SK-N-SH (cell line): ENCODE results near the gene PHACTR4. TPM values are rescaled to one million over a fixed set of nuclear protein-coding genes. Genes with fewer than 3 reads are reported as not detected.
A peak's percentile ranks its signal among the peaks of the same experiment; 100 is the strongest.

Experiments
- CTCF ChIA-PET: fragments of 300-600, 350-600 bp; formaldehyde crosslinking; extraction: SDS; loops from one replicate; lab custom pipeline; 2021; lab: Yijun Ruan, JAX
- POLR2A ChIA-PET: fragments of 350-600 bp; sonication (Branson Sonifier 250); formaldehyde crosslinking; extraction: SDS; loops from one replicate; lab custom pipeline; 2020; ENCODE audit warnings: antibody characterized with exemption, inconsistent platforms; lab: Yijun Ruan, JAX
- DNase-seq: peaks from one replicate; pipeline ENCODE4 v3.0.0; 2012
- H2AFZ ChIP-seq: fragments of 200-600 bp; sonication (generic); 2 replicates; pipeline ENCODE4 v1.8.1; 2016; ENCODE audit warnings: antibody characterized with exemption, mild to moderate bottlenecking, low read depth
- H3F3A ChIP-seq: fragments of 200-600 bp; sonication (generic); replicated peaks from 2 replicates; pipeline ENCODE3; 2016; ENCODE audit warnings: antibody characterized with exemption, mild to moderate bottlenecking; ENCODE audit not compliant: insufficient read depth
- H3K27ac ChIP-seq, 2 experiments: fragments of 200-500 bp in 1 of 2; fragments of 200-600 bp in 1 of 2; sonication (Bioruptor generic) in 1 of 2; sonication (generic), shearing (Covaris generic) in 1 of 2; 2 replicates each; pipeline versions ENCODE4 v1.5.1 to v1.6.1; 2014 to 2016; ENCODE audit warnings: low read depth in 2 of 2, inconsistent platforms in 1 of 2, low read length in 1 of 2, mild to moderate bottlenecking in 1 of 2, mixed read lengths in 1 of 2
- H3K27me3 ChIP-seq: fragments of 200-600 bp; sonication (generic), shearing (Covaris generic); 2 replicates; pipeline ENCODE4 v1.6.1; 2016; ENCODE audit warnings: mixed run types; ENCODE audit not compliant: insufficient read depth
- H3K36me3 ChIP-seq, 2 experiments: fragments of 200-500 bp in 1 of 2; fragments of 200-600 bp in 1 of 2; sonication (Bioruptor generic) in 1 of 2; sonication (generic) in 1 of 2; replicated peaks in 1 of 2; 2 replicates each; pipeline versions ENCODE3 to v1.5.1; 2014 to 2016; ENCODE audit warnings: low read length in 1 of 2, mild to moderate bottlenecking in 1 of 2; ENCODE audit not compliant: insufficient read depth in 2 of 2, control insufficient read depth in 1 of 2
- H3K4me1 ChIP-seq, 2 experiments: fragments of 200-500 bp in 1 of 2; fragments of 200-600 bp in 1 of 2; sonication (Bioruptor generic) in 1 of 2; sonication (generic), shearing (Covaris generic) in 1 of 2; 2 replicates each; pipeline versions ENCODE4 v1.5.1 to v1.6.1; 2014 to 2016; ENCODE audit warnings: low read depth in 1 of 2, low read length in 1 of 2, mixed run types in 1 of 2; ENCODE audit not compliant: insufficient read depth in 2 of 2, control insufficient read depth in 1 of 2
- H3K4me2 ChIP-seq: fragments of 200-600 bp; sonication (generic), shearing (Covaris generic); 2 replicates; pipeline ENCODE4 v1.6.1; 2017; ENCODE audit warnings: mixed run types
- H3K4me3 ChIP-seq, 2 experiments: fragments of 200-500 bp in 1 of 2; fragments of 200-600 bp in 1 of 2; sonication (Bioruptor generic) in 1 of 2; sonication (generic), shearing (Covaris generic) in 1 of 2; 2 replicates each; pipeline versions ENCODE4 v1.5.1 to v1.8.1; 2014 to 2016; ENCODE audit warnings: low read depth in 2 of 2, inconsistent platforms in 1 of 2, low read length in 1 of 2, mild to moderate bottlenecking in 1 of 2, mixed read lengths in 1 of 2, moderate library complexity in 1 of 2
- H3K79me2 ChIP-seq: fragments of 200-600 bp; sonication (generic); 2 replicates; pipeline ENCODE4 v1.8.1; 2017; ENCODE audit warnings: mild to moderate bottlenecking; ENCODE audit not compliant: insufficient read depth
- H3K9ac ChIP-seq: fragments of 200-600 bp; sonication (generic); 2 replicates; pipeline ENCODE4 v1.6.1; 2017; ENCODE audit warnings: mixed run types
- H3K9me2 ChIP-seq: fragments of 200-600 bp; sonication (generic); 2 replicates; pipeline ENCODE4 v1.6.1; 2017; ENCODE audit warnings: mixed run types
- H3K9me3 ChIP-seq: fragments of 200-600 bp; sonication (generic); 2 replicates; pipeline ENCODE4 v1.6.1; 2017; ENCODE audit warnings: mixed run types, mild to moderate bottlenecking, moderate library complexity
- H4K20me1 ChIP-seq: fragments of 200-600 bp; sonication (generic); 2 replicates; pipeline ENCODE4 v1.6.1; 2017; ENCODE audit warnings: mild to moderate bottlenecking, mixed run types; ENCODE audit not compliant: insufficient read depth
- CHD2 ChIP-seq: fragments of 150-350 bp; IDR thresholded peaks from 2 replicates; pipeline ENCODE4 v1.6.1; 2018; ENCODE audit warnings: low read length; ENCODE audit not compliant: partially characterized antibody
- CTCF ChIP-seq: fragments of 200-600 bp; sonication (generic); IDR thresholded peaks from 2 replicates; pipeline ENCODE4 v1.6.1; 2017; ENCODE audit warnings: antibody characterized with exemption, mild to moderate bottlenecking, moderate library complexity
- ELF1 ChIP-seq: IDR thresholded peaks from 2 replicates; pipeline ENCODE4 v1.4.0; 2012
- EP300 ChIP-seq, 2 experiments: IDR thresholded peaks; 2 replicates each; pipeline versions ENCODE4 v1.4.0 to v1.6.1; 2012; ENCODE audit warnings: borderline replicate concordance in 1 of 2, low read depth in 1 of 2, low read length in 1 of 2
- FOSL2 ChIP-seq: IDR thresholded peaks from 2 replicates; pipeline ENCODE4 v1.4.0; 2012; ENCODE audit warnings: low read depth, mild to moderate bottlenecking, moderate library complexity, borderline replicate concordance
- FOXM1 ChIP-seq: IDR thresholded peaks from 2 replicates; pipeline ENCODE4 v1.4.0; 2012; ENCODE audit warnings: low read depth, mild to moderate bottlenecking
- GABPA ChIP-seq: IDR thresholded peaks from 2 replicates; pipeline ENCODE4 v1.4.0; 2012; ENCODE audit warnings: low read depth, mild to moderate bottlenecking
- GATA2 ChIP-seq: sonication (generic); formaldehyde crosslinking; IDR thresholded peaks from 2 replicates; pipeline ENCODE4 v1.5.0; 2020; ENCODE audit warnings: mild to moderate bottlenecking, missing genetic modification reagents
- JUND ChIP-seq: IDR thresholded peaks from 2 replicates; pipeline ENCODE4 v1.4.0; 2012
- MEF2A ChIP-seq: IDR thresholded peaks from 2 replicates; pipeline ENCODE4 v1.4.0; 2012; ENCODE audit warnings: low read depth, borderline replicate concordance
- MXI1 ChIP-seq: IDR thresholded peaks from 2 replicates; pipeline ENCODE4 v1.6.1; 2012; ENCODE audit warnings: mild to moderate bottlenecking, low read depth, low read length, improper control_type of control experiment
- NFIC ChIP-seq: IDR thresholded peaks from 2 replicates; pipeline ENCODE4 v1.4.0; 2012; ENCODE audit warnings: borderline replicate concordance
- NRF1 ChIP-seq: IDR thresholded peaks from 2 replicates; pipeline ENCODE4 v1.6.1; 2012; ENCODE audit warnings: low read depth, mild to moderate bottlenecking, low read length
- RAD21 ChIP-seq: IDR thresholded peaks from 2 replicates; pipeline ENCODE4 v1.6.1; 2012; ENCODE audit warnings: mild to moderate bottlenecking, low read length
- RCOR1 ChIP-seq: fragments of 150-350 bp; IDR thresholded peaks from 2 replicates; pipeline ENCODE4 v1.6.1; 2017; ENCODE audit warnings: antibody characterized with exemption, low read length
- RXRA ChIP-seq: IDR thresholded peaks from 2 replicates; pipeline ENCODE4 v1.4.0; 2012; ENCODE audit warnings: low read depth, mild to moderate bottlenecking, borderline replicate concordance
- SIN3A ChIP-seq: IDR thresholded peaks from 2 replicates; pipeline ENCODE4 v1.6.1; 2012; ENCODE audit warnings: low read depth, mild to moderate bottlenecking, low read length, moderate library complexity, borderline replicate concordance
- SMC3 ChIP-seq: IDR thresholded peaks from 2 replicates; pipeline ENCODE4 v1.6.1; 2012; ENCODE audit warnings: low read depth, low read length, improper control_type of control experiment
- TAF1 ChIP-seq: IDR thresholded peaks from 2 replicates; pipeline ENCODE4 v1.6.1; 2012; ENCODE audit warnings: low read depth, mild to moderate bottlenecking, low read length, moderate library complexity, borderline replicate concordance
- TEAD4 ChIP-seq: IDR thresholded peaks from 2 replicates; pipeline ENCODE4 v1.4.0; 2012; ENCODE audit warnings: mild to moderate bottlenecking, borderline replicate concordance; ENCODE audit not compliant: insufficient read depth
- USF1 ChIP-seq: IDR thresholded peaks from 2 replicates; pipeline ENCODE4 v1.4.0; 2012; ENCODE audit warnings: low read depth, borderline replicate concordance
- YY1 ChIP-seq: IDR thresholded peaks from 2 replicates; pipeline ENCODE4 v1.4.0; 2012; ENCODE audit warnings: low read depth, mild to moderate bottlenecking
- WGBS: methylation state at CpG from one replicate; pipeline ENCODE4 v1.1.6; 2017; ENCODE audit warnings: low lambda C conversion rate; 5-methylcytosine and 5-hydroxymethylcytosine counted together
- polyA plus RNA-seq, 3 experiments: library from polyadenylated mRNA; depleted of rRNA; stranded (reverse); fragments of >200 nt; gene quantifications; 2 replicates each; pipeline ENCODE4 v1.2.3, GENCODE V29; 2012
- TF ChIP-seq, protein P1 (sequence below): IDR thresholded peaks from 2 replicates; pipeline ENCODE4 v1.6.1; 2012; ENCODE audit warnings: mild to moderate bottlenecking, low read depth, low read length, moderate library complexity
- TF ChIP-seq, protein P2 (sequence below): fragments of 150-350 bp; IDR thresholded peaks from 2 replicates; pipeline ENCODE4 v1.6.1; 2016; ENCODE audit warnings: mild to moderate bottlenecking, low read depth, low read length
- TF ChIP-seq, protein P3 (sequence below): IDR thresholded peaks from 2 replicates; pipeline ENCODE4 v1.4.0; 2012; ENCODE audit warnings: low read depth

Gene PHACTR4
- 9.8 and 10.5 TPM in 2 replicates for polyA plus RNA-seq (2012; rRNA removed)
- polyA plus RNA-seq (2012; cell fraction: cytosol; rRNA removed): 11.8 and 14.9 TPM in 2 replicates
- 13.9 and 20.9 TPM in 2 replicates for polyA plus RNA-seq (2012; cell fraction: nucleus; rRNA removed)

- Histone ChIP-seq H3K9me3 (no peaks in the 10 kb centered on the region), H3K27me3 (no peaks in the 10 kb centered on the region), H3K36me3 (no peaks in the 10 kb centered on the region), H3K4me1 (peaks cover 6 to 14% of the 10 kb centered on the region in 2 experiments; a peak in 2 of 4 replicates), H4K20me1 (no peaks in the 10 kb centered on the region), H3K9ac (peak within 1 kb of the TSS; percentile 95), H3K4me3 (peak within 1 kb of the TSS; percentile 64 to 86), H3K4me2 (peak within 1 kb of the TSS; percentile 83), H3K27ac (peak within 1 kb of the TSS; percentile 92), H3K79me2 (peaks cover 46% of the 10 kb centered on the region), H2AFZ (peak within 1 kb of the TSS; percentile 98), H3F3A (peaks cover 28% of the 10 kb centered on the region), H3K9me2 (no peaks in the 10 kb centered on the region)
- WGBS: 0% methylated on average over 9 of the region's 61 CpGs
- DNase-seq: peak; percentile 97
- ChIA-PET POLR2A (interaction anchor here (1.0 to 1.5 kb wide), 6 partner anchors 10 to 212 kb away, joined by 3 to 8 read pairs (median 4); partner anchors contain the start of gene MED18), CTCF (interaction anchor here (1.0 to 2.6 kb wide), 3 partner anchors 9 to 119 kb away, joined by 3 to 18 read pairs (median 5); no protein-coding TSS in a partner anchor)
- TF ChIP-seq, protein P1, sequence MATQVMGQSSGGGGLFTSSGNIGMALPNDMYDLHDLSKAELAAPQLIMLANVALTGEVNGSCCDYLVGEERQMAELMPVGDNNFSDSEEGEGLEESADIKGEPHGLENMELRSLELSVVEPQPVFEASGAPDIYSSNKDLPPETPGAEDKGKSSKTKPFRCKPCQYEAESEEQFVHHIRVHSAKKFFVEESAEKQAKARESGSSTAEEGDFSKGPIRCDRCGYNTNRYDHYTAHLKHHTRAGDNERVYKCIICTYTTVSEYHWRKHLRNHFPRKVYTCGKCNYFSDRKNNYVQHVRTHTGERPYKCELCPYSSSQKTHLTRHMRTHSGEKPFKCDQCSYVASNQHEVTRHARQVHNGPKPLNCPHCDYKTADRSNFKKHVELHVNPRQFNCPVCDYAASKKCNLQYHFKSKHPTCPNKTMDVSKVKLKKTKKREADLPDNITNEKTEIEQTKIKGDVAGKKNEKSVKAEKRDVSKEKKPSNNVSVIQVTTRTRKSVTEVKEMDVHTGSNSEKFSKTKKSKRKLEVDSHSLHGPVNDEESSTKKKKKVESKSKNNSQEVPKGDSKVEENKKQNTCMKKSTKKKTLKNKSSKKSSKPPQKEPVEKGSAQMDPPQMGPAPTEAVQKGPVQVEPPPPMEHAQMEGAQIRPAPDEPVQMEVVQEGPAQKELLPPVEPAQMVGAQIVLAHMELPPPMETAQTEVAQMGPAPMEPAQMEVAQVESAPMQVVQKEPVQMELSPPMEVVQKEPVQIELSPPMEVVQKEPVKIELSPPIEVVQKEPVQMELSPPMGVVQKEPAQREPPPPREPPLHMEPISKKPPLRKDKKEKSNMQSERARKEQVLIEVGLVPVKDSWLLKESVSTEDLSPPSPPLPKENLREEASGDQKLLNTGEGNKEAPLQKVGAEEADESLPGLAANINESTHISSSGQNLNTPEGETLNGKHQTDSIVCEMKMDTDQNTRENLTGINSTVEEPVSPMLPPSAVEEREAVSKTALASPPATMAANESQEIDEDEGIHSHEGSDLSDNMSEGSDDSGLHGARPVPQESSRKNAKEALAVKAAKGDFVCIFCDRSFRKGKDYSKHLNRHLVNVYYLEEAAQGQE: no peak
- peak; percentile 93 for TF ChIP-seq NRF1
- no peak for TF ChIP-seq FOSL2
- no peak for TF ChIP-seq GATA2 (CRISPR knock-in tag)
- no peak for TF ChIP-seq TEAD4
- TF ChIP-seq EP300 (IDR thresholded peaks at IDR 0.05; ENCODE audit: borderline replicate concordance in 1 of 2, low read depth in 1 of 2, low read length in 1 of 2): no peak
- no peak; the same call in 1 of the 2 replicates for TF ChIP-seq NFIC
- no peak for TF ChIP-seq FOXM1
- TF ChIP-seq JUND: no peak; the same call in 1 of the 2 replicates
- no peak; the same call in 1 of the 2 replicates for TF ChIP-seq RCOR1
- TF ChIP-seq SIN3A: peak; percentile 60; the same call in 1 of the 2 replicates
- TF ChIP-seq ELF1: peak; percentile 70
- no peak for TF ChIP-seq RXRA
- TF ChIP-seq GABPA: peak; percentile 59
- no peak; the same call in none of the 2 replicates for TF ChIP-seq MXI1
- peak; percentile 35; the same call in 1 of the 2 replicates for TF ChIP-seq USF1
- TF ChIP-seq, protein P2, sequence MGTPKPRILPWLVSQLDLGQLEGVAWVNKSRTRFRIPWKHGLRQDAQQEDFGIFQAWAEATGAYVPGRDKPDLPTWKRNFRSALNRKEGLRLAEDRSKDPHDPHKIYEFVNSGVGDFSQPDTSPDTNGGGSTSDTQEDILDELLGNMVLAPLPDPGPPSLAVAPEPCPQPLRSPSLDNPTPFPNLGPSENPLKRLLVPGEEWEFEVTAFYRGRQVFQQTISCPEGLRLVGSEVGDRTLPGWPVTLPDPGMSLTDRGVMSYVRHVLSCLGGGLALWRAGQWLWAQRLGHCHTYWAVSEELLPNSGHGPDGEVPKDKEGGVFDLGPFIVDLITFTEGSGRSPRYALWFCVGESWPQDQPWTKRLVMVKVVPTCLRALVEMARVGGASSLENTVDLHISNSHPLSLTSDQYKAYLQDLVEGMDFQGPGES: no peak
- TF ChIP-seq TAF1: peak; percentile 72; the same call in 1 of the 2 replicates
- TF ChIP-seq SMC3: no peak
- TF ChIP-seq CTCF: no peak
- TF ChIP-seq CHD2: peak; percentile 11
- TF ChIP-seq RAD21: no peak
- peak; percentile 17; the same call in 1 of the 2 replicates for TF ChIP-seq MEF2A
- TF ChIP-seq, protein P3, sequence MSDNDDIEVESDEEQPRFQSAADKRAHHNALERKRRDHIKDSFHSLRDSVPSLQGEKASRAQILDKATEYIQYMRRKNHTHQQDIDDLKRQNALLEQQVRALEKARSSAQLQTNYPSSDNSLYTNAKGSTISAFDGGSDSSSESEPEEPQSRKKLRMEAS: peak; percentile 74
- peak; percentile 92 for TF ChIP-seq YY1
These were observed at the start of gene PHACTR4 for GRCh38 chr1:28369371-28370238. Gene PHACTR4 (plus strand): TSS chr1:28369740. CDS start chr1:28407448, 37,708 bp downstream.
